ENCODE measurements around the gene CYP2E1. TPM values are rescaled to one million over a fixed set of nuclear protein-coding genes. Genes with fewer than 3 reads are reported as not detected.

The CYP2E1 gene
- total RNA-seq, 1 donor from 2014 or later = 2.1 TPM

DNA sequence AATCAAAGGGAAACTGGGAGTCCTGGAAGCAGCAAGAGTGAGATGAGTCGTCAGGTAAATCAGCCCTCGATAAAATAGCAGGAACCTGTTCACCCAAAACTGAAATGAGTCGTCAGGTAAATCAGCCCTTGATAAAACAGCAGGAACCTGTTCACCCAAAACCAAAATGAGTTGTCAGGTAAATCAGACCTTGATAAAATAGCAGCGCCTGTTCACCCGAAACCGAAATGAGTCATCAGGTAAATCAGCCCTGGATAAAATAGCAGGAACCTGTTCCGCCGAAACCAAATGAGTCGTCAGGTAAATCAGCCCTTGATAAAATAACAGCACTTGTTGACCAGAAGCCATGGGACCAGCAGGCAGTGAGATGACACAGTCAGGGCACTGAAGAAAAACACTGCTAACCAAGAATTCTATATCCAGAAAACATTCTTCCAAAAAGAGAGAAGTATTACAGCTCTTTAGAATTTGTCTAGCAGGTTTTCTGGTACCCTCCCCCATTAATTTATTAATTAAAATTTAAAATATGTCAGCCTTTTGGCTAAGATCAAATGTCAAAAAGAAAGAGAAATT lies 3.4 kb upstream of the CYP2E1 start:
- no peak for ATAC-seq

DNA sequence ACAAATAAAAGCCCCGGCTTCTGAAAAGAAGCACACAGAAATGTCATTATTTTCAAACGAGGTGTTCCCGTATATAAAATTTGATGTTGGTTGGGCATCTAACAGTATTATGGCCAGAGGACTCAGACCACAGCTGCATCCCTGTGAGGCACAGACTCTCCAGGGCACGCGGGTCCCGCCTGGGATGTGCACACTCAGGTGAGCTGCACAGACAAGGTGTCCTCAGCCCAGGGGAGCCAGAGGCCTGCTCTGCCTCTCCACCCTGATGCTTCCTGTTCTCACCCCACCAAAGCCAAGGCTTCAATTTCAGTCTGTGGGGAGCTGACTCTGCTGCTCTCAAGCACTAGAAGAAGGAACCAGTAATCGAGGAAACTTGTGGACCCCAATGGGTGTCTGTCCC lies 1.7 kb upstream of the CYP2E1 start:
- Histone ChIP-seq H3K9me3 (no peaks in the 10 kb centered on the region), H3K27ac (no peak overlapping the region), H3K4me1 (peaks cover 17% of the 10 kb centered on the region), H3K27me3 (peaks cover 47% of the 10 kb centered on the region), H3K4me3 (no peak overlapping the region), H3K36me3 (no peaks in the 10 kb centered on the region)
- intact Hi-C loops (cut with DNase I) = no loop called here
- TF ChIP-seq CTCF (IDR thresholded peaks at IDR 0.05) = no peak
- no peak for ATAC-seq
- no peak for DNase-seq

More for the DNA sequence above, 3.4 kb upstream of the CYP2E1 start:
- H3K27me3 ChIP-seq = peaks cover 30% of the 10 kb centered on the region
- TF ChIP-seq CTCF (IDR thresholded peaks at IDR 0.05) = no peak
- no peaks in the 10 kb centered on the region for H3K9me3 ChIP-seq
- DNase-seq = no peak
- intact Hi-C loops (cut with DNase I) = no loop called here
- H3K4me1 ChIP-seq = peaks cover 10% of the 10 kb centered on the region
- no peak overlapping the region for H3K27ac ChIP-seq
- H3K4me3 ChIP-seq = no peak overlapping the region
- no peaks in the 10 kb centered on the region for H3K36me3 ChIP-seq

DNA sequence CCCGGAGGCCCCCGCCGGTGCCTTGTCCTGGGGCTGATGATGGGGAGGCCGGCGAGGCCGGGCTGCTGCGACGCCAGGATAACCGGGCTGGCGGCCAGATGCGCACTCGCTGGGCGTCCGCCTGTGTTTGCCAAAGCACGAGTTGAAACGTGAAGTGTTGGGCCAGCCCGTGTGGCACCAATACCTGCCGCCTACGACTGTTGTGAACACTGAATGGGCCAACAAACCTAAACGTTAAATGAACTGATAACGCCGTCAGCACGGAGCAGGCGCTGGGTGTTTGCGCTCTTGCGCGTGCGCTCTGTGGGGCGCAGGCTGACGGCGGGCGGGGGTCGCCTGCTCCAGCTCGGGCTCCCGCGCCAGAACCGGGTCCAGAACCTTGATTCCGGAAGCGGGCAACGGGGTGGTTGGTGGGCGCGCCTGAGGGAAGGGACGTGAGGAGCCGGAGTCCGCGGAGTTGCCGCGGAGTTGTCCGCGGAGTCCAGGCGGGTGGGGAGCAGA lies 658 bp downstream of the CYP2E1 start:
- Histone ChIP-seq H3K27me3 (peaks cover 58% of the 10 kb centered on the region), H3K27ac (no peak overlapping the region), H3K36me3 (no peaks in the 10 kb centered on the region), H3K4me3 (peak overlapping the region; percentile 26), H3K4me1 (peaks cover 18% of the 10 kb centered on the region), H3K9me3 (no peaks in the 10 kb centered on the region)
- TF ChIP-seq CTCF (IDR thresholded peaks at IDR 0.05) = no peak
- intact Hi-C loops (cut with DNase I) = no loop called here
- ATAC-seq = peak; percentile 35
- DNase-seq = no peak

DNA sequence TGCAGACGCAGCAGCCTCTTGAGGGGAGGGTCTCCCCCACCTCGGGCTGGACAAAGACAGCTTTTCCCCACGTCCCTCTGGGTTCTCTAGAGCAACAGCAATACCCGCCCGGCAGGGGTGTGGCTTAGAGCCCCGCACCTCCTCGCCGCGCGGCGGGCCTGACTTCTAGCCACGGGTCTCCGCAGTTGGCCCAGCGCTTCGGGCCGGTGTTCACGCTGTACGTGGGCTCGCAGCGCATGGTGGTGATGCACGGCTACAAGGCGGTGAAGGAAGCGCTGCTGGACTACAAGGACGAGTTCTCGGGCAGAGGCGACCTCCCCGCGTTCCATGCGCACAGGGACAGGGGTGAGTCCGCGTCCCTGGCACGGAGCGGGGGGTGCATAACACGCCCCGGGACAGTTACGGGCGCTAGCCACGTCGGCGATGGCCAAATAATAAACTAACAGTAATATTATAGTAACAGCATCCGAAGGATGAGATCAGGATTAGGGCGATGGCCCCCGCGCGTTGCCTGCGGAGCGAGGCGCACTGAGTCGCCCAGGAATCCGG lies 1.2 kb downstream of the CYP2E1 start:
- no peak for TF ChIP-seq CTCF (IDR thresholded peaks at IDR 0.05)
- Histone ChIP-seq H3K9me3 (no peaks in the 10 kb centered on the region), H3K27me3 (peaks cover 58% of the 10 kb centered on the region), H3K36me3 (no peaks in the 10 kb centered on the region), H3K4me3 (peak overlapping the region; percentile 26), H3K4me1 (peaks cover 18% of the 10 kb centered on the region), H3K27ac (no peak overlapping the region)
- intact Hi-C loops (cut with DNase I) = no loop called here
- ATAC-seq (peak; percentile 20), DNase-seq (no peak)

DNA sequence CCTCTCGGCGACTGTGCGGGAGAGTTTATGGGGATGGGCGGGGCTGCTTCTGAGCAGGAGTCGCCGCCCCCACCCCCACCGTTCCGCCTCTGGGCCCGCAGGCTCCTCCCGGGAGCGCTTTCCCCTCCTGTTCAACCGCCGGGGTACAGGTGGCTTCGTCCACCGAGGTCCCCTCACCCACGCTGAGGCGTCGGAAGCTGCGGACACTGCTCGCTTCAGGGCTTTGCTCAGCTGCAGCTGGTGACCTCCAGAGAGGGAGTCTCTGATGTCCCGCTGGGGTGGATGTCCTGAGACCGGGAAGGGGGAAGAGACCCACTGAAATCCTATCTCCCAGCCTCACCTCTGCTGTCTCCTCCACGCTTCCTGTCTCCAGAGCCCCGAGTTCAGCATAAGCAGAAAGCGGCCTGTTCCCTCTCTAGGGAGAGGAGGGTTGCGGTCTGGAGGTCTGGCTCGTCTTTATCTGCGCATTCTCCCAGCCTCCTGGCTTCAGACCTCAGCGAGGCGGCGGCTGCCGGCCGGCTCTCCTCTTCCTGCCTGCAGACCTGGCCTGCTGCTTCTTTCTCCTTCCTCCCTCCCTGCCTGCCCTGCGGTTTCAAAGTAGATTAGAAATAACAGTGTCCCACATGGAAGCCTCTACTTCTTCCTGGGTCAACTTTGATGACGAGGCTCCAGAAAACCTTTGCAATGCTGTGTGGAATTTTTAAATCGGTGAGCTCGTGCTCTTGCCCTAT lies 1.8 kb downstream of the CYP2E1 start:
- ATAC-seq = peak; percentile 6
- Histone ChIP-seq H3K36me3 (no peaks in the 10 kb centered on the region), H3K9me3 (no peaks in the 10 kb centered on the region), H3K27me3 (peaks cover 58% of the 10 kb centered on the region), H3K27ac (no peak overlapping the region), H3K4me3 (peak overlapping the region; percentile 26), H3K4me1 (peaks cover 18% of the 10 kb centered on the region)
- DNase-seq = no peak
- intact Hi-C loops (cut with DNase I) = no loop called here
- TF ChIP-seq CTCF (IDR thresholded peaks at IDR 0.05) = no peak
